Uterus (tissue), 2 donors: Measurements from ENCODE around the gene TMEM203.

Source experiments
- CTCF ChIP-seq, 4 experiments: fragments of 200-600 bp in 2 of 4; fragments of 450-650 bp in 2 of 4; sonication (generic) in 2 of 4; IDR thresholded peaks; one replicate each; pipeline ENCODE4 v1.5.1; 2016 to 2019; ENCODE audit warnings: antibody characterized with exemption in 4 of 4, mild to moderate bottlenecking in 2 of 4, moderate library complexity in 1 of 4
- POLR2A ChIP-seq, 2 donors: fragments of 450-650 bp; IDR thresholded peaks; one replicate each; pipeline ENCODE4 v1.6.1; 2016; ENCODE audit warnings: antibody characterized with exemption in 2 of 2, mild to moderate bottlenecking in 1 of 2, moderate library complexity in 1 of 2

GRCh38 chr9:137176302-137177182 lies 28.9 kb downstream of the TMEM203 start:
- peak in 3 of 4 experiments; percentile 12 to 41 (median 33) for TF ChIP-seq CTCF (IDR thresholded peaks at IDR 0.05)
- no peak for TF ChIP-seq POLR2A (IDR thresholded peaks at IDR 0.05)
